ENCODE data around the gene RBPJL.

- TF ChIP-seq CTCF (conservative IDR thresholded peaks at IDR 0.05; ENCODE audit: low read depth, low read length) (peak; percentile 86), EZH2 (IDR thresholded peaks at IDR 0.05; ENCODE audit: low read length, unreplicated experiment) (no peak)
Observed at GRCh38 chr20:45306431-45306982, at the start of gene RBPJL.
